HG02970 (cell line): ENCODE data around the gene PGAP1.

ENCODE experiments used
- ATAC-seq: cut with Tn5 transposase; IDR thresholded peaks from one replicate; pipeline ENCODE4 v1.9.1; 2021; ENCODE audit warnings: mild to moderate bottlenecking, moderate library complexity, moderate number of reproducible peaks; ENCODE audit not compliant: unreplicated experiment, low FRiP score

Gene PGAP1

DNA sequence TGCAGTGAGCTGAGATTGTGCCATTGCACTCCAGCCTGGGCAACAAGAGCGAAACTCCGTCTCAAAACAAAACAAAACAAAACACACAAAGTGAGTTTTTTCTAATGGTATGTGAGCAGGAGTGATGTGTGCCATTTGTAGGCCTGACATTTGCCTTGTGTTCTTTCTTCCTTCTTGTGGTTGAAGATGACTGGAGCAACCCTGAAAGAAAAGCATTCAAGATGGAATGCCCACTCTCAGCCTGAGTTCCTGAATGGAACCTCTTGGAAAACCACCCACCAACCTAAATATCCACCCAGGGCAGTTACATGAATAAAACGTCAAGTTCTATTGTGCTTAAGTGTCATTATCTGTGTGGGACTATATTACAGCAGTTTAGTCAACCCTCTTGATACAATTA is 26.5 kb downstream of the PGAP1 start:
- no peak for ATAC-seq

DNA sequence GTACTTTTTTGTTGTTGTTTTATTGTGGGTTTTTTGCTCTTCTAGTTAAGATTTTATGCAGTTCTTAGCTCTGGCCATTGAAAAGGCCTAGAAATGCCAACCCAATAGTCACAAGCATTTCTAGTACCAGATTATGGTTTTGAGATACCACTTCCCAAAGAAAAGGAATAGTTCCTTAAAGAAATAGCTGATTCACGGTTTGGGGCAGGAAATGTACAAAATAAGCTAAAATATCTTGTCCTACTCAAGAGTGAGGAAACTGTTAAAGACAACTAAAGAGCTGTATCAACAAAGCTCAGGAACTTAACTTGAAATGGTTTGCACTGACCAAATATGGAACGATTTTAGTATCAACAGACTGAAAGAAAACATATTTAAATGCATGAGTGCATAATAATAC is 35.4 kb downstream of the PGAP1 start:
- ATAC-seq = no peak

DNA sequence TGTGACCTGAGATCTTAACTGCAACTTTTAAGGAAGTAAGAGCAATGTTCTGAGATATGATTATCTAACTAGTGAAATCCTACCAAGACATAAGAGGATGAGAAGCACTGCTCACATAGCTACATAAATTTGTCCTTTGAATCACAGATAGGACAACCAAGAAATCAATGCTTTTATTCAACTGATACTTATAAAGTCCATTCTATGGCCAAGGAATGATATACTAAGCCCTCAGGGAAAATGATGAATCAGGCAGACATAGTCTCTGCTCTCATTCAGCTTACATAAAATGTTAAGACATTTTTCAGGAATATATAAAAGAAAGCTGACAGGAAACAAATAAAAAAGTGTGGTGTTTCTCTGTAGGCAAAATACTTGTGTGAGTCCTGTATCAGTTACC is 39.1 kb downstream of the PGAP1 start:
- no peak for ATAC-seq

DNA sequence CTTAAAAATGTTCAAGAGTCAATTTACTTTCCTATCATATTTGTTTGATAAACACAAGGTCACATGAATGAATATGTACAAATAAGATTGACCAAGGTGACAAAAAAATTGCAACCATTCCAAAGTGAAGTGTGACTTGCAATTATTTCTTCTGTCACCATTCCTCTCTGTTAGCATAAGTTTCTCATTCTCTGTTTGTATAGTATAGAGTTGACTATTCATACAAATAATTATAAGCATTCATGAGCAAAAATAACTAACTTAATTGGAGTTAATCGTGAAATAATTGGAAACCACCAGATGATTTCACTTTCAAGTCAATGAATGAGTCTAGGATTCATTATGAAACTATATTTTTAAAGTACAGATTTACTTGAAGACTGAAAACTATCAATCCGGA is 42.1 kb downstream of the PGAP1 start:
- no peak for ATAC-seq

DNA sequence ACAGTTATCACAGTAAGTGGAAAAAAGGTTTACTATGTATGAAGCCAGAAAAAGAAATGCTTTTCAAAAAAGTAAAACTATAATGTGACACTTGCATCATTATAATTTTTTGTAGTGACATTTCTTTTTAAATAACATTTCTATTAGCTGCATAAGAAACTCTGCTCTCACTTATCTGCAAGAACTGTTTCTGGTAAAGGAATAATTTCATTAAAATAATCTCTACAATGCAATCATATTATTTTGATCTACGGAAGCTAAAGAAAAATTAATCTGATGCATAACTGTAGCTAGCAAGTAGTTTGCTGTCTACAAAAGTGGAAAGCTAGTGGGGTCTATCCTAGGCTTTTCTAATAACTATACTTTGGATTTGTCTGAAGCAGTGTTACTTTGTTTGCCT is 50.1 kb downstream of the PGAP1 start:
- no peak for ATAC-seq

DNA sequence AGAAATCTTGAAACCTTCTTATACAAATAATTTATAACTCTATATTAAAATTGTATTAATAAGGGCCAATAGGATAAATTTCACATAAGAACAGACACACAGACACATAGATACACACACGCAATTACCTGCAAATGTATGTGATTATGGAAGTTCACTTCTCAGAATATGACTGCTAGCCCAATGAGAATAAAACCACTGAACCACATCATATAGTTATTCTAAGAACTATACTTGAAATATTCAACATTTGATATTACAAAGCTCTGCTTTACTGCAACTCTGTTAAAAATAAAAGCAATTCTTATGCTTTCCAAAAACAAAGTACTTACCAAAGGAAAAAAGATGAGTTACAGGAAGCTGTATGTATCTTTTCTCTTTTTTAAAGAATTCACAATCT is 51.1 kb downstream of the PGAP1 start:
- no peak for ATAC-seq

DNA sequence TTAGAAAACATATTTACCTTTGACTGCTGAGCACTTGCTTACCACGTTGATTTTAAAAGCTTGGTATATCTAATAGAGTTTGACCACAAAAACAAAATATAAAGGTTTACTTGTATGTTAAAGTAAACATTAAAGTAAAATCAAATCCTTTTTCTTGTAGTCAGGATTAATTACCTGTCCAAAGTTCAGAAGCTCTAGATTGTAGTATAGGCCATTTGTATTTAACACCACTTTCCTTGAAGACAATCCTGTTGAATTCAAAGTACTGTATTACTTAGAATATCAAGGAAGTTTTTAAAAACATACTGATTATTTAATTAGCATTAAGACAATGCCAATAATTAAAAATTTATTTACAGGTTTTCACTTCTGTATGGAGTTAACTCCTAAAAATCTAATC is 53.0 kb downstream of the PGAP1 start:
- ATAC-seq = no peak

DNA sequence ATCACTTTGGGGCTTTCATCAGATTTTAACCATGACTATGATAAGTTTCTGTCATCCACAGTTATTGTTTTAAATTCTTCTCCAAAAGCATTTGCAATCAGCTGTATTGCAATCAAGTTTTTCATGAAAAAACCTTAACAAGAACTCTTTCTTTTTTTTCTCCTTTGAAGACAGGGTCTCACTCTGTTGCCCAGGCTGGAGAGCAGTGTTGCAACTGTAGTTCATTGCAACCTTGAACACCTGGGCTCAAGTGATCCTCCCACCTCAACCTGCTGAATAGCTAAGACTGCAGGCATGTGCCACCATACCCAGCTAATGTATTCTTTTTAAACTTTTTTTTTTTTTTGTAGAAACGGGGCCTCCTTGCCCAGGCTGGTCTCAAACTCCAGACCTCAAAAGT is 71.9 kb downstream of the PGAP1 start:
- ATAC-seq = no peak

DNA sequence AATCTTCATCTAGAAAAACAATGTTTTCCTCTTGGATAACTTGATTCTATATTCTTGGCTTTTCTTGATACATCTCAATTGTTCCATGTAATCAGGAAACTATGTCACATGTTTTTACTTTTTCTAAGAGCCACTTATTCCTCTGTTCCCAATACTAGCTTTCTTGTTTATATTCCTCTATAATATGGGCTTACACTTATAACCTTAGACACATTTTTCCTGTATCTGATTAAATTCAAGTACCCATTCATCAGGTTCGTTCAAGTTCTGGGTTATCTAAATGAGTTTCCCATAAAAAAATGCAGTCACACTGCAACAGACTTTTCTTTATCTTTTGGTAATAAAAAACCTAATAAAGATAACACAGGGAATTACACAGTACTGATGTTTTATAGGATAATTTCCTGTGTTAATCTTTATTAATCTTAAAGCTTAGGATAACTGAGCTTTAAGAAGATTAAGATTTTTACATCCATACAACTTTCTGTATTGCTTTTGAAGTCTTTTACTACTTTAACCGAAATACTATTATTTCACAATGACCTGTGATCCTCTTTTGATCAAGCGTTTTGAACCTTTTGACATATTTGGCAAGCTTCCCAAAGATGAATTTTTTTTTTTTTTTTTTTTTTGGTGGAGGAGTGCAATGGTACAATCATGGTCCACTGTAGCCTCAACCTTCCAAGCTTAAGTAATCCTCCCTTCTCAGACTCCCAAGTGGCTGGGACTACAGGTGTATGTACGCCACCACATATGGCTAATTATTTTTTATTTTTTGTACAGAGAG is 73.0 kb downstream of the PGAP1 start:
- ATAC-seq = no peak

DNA sequence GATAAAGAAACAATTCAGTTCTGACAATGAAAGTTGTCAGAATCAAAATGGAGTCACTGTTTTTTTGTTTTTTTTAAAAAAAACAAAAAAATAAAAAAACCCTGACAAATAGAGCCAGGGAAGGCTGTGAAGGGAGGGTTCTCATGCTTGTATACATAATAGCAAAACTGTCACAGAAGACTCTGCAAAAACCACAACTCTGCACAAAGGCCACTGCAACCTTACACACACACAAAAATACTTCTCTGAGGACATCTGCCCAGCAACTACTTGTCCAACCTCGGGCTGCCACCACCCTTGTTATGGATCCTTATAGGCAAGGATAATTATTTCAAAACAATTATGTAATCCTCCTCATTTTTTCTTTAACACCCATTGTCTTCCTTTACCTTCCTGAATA is 75.4 kb downstream of the PGAP1 start:
- ATAC-seq = no peak

DNA sequence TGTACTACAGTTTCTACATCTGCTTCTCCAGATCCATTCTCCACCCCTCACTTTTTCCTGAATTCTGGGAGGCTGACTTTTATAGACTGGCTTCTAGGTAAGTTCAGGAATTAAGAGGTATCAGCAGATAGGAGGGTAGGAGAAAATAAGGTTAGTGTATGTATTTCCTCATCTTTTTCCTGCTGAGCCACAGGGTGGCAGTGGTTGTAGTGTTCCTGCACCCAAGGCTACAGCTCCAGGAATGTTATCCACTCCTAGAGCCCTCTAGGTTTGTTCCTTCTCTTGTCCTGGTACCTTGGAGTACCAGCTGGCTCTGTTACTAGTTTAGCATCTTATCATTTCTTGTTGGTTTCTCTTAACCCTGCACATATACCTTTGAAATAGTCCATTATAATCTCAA is 76.6 kb downstream of the PGAP1 start:
- ATAC-seq = no peak

DNA sequence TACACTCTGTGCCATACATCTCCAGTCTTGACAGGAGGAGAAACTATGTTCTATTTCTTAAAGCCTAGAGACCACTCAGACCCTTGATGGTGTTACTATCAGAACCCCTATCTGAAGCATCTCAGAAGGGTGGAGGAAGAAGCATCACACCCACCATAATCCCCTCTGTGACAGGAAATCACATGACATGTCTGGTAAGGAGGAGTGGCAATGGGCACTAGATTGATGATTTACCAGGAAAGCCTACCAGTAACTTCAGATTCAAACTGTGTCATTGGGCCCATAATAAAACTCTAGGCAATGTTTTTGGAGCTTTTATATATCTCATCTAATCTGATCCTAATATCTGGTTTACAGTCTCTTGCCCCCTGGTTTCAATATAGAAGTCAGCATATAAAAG is 80.2 kb downstream of the PGAP1 start:
- ATAC-seq = no peak

DNA sequence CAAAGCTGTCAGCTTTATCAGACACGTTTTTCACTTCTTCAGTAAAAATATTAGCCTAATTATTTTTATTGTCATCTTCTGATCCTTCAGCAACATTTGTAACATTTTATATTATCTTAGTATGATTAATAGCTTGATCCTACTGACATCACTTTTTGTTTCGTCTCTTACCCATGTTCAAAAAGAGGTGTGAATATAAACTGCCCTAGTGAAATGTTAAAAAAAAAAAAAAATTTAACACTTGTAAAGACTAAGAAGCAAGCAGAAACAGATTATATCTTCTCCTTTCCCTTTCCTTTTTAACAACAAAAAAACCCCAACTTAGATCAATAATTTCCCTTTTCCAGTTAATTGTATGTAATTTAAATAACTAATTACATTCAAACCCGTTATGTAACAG is 81.1 kb downstream of the PGAP1 start:
- ATAC-seq = no peak

DNA sequence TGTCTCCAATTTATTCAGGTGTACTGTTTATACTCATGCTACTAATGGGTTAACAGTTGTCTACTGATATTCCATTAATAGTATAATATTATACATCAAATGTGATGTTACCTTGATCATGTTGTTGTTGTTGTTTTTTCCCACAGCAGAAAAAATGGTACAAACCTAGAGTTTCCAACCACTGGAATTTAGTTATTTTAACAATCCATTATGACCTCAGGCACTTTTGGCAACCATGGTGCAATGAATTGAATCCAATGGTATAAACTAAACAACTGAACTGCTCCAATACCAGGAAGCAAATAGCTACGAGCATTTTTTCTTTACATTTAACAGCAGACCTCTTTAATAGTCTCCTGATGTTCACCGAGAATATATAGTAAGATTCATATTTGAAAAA is 86.3 kb downstream of the PGAP1 start:
- no peak for ATAC-seq

DNA sequence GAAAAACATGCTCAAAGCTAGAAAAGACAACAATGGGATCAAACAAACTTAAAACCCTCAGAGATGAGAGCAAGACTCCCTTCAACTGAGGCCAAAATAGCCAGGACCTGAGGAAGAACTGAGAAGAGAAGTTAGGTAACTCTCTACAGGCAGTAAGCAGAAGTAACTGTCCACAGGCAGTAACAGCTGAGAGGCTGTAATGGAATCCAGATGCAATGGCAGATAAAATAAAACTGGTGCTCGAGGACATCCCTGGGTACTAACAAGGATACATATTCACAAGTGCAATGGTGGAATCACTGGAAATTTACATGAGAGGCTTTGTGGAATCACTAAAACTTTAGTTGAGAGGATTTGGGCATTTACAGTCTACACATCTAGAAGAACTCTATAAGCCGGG is 86.9 kb downstream of the PGAP1 start:
- no peak for ATAC-seq

DNA sequence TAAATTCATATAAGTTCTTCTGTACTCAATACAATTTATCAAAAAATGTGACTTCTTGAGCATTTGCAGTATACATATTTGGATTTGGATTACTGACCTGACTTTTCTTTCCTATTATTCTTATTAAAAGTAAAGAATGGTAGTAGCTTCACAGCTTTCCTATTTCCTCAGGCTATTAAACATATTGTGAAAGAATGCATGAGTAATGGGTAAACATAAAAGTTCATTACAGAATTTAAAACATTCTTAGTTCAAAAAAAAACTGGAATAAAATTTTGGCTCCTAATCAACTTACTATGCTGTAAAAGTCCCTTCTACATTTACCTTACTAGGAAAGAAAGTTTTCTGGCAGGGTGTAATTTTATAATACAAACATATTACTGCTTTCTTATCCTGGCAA is 90.1 kb downstream of the PGAP1 start:
- ATAC-seq = no peak

DNA sequence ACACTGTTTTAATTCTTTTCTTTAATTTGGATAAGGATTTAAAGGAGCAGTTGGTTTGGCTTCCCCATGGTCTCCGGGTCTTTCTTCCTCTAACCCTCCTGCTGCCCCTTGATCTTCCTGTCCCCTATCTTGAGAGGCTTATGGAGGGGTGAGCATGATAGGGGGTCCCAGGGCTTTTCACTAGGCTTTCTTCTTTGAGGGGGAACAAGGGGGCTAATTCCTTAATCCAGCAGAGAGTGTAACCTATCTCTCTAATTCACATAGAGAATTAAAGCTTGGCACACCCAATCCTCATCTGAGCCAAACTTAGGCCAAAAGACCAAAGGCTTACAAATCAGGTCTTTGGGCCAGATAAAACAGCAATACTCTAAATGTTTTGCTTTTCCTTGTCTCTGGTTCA is 95.8 kb downstream of the PGAP1 start:
- ATAC-seq = no peak

DNA sequence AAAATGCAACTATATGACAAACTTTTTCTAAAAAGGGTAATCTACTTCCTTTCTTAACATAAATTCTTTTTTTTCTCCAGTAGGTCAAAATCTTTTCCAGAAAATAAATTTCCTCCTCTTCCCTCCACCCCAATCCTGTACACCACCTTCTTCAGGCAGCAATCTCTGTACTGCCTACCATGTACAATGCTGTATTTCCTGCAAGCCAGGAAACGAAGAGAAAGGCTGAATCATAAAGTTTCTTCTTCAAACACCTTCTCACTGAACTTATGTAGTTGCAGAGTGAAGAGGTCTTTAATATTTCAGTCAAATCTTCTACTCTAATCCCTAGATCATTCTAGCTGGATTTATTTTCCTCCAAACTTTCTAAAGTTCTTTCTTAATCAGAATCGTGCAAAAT is 99.2 kb downstream of the PGAP1 start:
- no peak for ATAC-seq

DNA sequence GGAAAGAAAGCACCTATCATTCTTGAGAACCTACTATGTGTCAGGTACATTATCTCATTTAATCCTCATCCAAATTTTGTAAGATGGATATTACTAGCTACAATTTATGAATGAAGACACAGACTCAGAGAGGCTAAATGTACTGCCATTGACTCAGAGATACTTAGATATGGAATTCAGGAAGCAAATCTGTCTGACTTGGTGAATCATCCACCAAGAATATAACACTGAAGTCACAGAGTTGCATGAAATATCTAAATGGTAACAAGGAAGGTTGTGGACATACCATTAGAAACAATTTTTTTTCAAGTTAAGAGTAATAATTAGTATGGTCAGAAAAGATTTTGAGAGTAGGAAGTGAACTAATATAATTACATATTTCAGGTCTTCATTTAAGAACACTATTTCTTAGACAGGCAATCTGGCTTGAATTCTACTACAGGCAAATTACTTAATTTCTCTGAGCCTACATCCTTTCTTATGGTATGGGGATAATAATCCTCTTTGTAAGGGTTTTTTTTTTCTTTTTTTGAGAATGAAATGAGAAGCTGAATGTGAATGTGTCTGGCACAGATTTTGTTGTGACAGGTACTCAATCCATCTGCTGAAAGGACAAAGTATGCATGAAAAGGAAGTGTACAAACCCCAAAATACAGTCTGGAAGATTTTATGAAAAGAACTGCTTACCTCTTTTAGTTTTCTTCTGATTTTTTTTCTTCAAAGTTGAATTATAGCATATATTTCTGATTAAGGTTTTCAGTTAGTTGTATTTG is 102.6 kb downstream of the PGAP1 start:
- no peak for ATAC-seq

DNA sequence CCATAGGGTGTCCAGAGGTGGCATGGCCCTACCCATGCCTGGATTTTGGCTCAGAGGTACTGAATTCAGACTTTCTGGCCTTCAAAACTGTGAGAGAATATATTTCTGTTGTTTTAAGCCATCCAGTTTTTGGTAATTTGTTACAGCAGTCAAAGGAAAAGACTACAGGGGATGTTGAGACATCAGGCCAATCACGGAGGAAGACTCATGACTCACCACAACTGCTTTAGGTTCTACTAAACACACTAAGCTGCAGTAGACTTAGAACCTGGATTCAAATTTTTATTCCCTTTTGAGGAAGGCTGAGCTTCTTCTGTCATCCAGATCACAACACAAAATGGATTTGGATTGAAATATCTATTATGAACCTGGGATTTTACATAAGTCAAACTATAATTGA is 105.3 kb downstream of the PGAP1 start:
- ATAC-seq = no peak

DNA sequence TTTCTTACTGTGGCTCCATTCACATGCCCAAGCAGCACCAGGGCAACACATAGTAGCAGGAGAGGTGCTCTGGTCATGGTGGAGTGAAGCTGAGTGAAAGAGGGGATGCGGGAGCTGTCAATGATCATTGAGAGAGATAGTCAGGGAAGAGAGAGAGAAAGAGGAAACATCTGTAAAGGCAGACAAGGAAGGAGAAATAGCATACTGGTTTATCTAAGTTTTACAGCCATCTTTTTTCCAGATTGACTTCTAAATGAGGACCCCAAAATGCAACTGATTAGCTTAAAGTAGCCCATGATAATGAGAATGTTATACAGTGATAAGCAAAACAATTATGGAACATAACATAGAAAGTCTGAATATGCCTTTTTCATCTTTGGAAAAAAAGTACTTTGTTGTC is 117.2 kb downstream of the PGAP1 start, which contains the start of gene C2orf66:
Gene C2orf66 (minus strand): TSS at position 96 of the 400 bp plus-strand sequence. CDS start 19 bp downstream, at position 77.
- no peak for ATAC-seq

DNA sequence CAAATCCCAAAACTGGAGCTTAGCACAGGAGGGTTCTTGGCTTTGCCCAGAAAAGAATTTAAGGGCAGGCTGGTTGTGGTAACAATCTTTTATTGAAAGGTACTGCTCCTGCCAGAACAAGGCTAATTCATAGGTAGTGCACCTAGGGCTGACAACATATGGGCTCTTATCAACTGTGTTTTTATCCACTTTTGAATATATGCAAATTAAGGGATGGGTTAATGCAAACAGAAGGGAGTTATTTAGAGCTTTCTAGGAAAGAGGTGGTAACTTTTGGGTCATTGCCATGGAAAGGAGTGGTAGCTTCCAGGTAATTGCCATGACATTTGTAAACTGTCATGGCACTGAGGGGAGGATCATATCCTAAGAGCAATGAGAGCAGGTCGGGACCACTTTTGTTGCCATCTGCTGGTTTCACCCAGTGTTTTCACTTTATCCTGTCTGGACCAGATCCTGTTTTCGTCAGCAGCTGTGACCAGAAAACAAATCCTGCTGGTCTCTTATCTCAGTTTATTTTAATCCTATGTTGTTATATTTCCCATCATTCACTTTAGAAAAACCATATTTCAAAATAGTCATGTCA is 118.3 kb downstream of the PGAP1 start:
- ATAC-seq = no peak
